Measurements from ENCODE around the gene THAP5.

Gene THAP5

GRCh38 chr7:108533712-108534111, 35.8 kb downstream of the THAP5 start:
- no peak for DNase-seq (ENCODE audit: low read depth in 2 of 2)

GRCh38 chr7:108529341-108529740, 40.2 kb downstream of the THAP5 start:
- no peak for DNase-seq (ENCODE audit: low read depth in 2 of 2)

GRCh38 chr7:108528183-108528712, 41.3 kb downstream of the THAP5 start:
- DNase-seq (ENCODE audit: low read depth in 2 of 2): no peak

GRCh38 chr7:108526768-108527017, 42.8 kb downstream of the THAP5 start:
- no peak for DNase-seq (ENCODE audit: low read depth in 2 of 2)

GRCh38 chr7:108525985-108526767, 43.3 kb downstream of the THAP5 start, which contains the start of gene PNPLA8:
Gene PNPLA8 (minus strand): TSS chr7:108526135. CDS start chr7:108515491, 10,644 bp downstream.
- DNase-seq (ENCODE audit: low read depth in 2 of 2): peak; percentile 100

GRCh38 chr7:108525327-108525984, 44.0 kb downstream of the THAP5 start:
- no peak for DNase-seq (ENCODE audit: low read depth in 2 of 2)

- no peak for DNase-seq (ENCODE audit: low read depth in 2 of 2)
Measured at GRCh38 chr7:108522780-108523179, 46.7 kb downstream of the THAP5 start.

- DNase-seq (ENCODE audit: low read depth in 2 of 2): no peak
Measured at GRCh38 chr7:108517951-108518350, 51.6 kb downstream of the THAP5 start.

GRCh38 chr7:108515630-108516029, 53.9 kb downstream of the THAP5 start:
- no peak for DNase-seq (ENCODE audit: low read depth in 2 of 2)

- DNase-seq (ENCODE audit: low read depth in 2 of 2): no peak
Measured at GRCh38 chr7:108515013-108515412, 54.5 kb downstream of the THAP5 start.

All from stimulated activated CD8-positive, alpha-beta memory T cell treated with anti-CD3 and anti-CD28 coated beads, Interleukin-15, amount 100 ng/mL, for 48 hours (primary cell).